Common myeloid progenitor, CD34-positive (primary cell): ENCODE measurements around the gene MRPL10.

Source experiments
- CTCF ChIA-PET: fragments of 350-600 bp; sonication (Branson Sonifier 250); formaldehyde crosslinking; loops from one replicate; lab custom pipeline; 2021; ENCODE audit warnings: antibody characterized with exemption; lab: Charles Lee
- POLR2A ChIA-PET: fragments of 350-600 bp; sonication (Branson Sonifier 250); formaldehyde crosslinking; loops from one replicate; lab custom pipeline; 2021; ENCODE audit warnings: antibody characterized with exemption; lab: Charles Lee
- DNase-seq, 3 donors: peaks; one replicate each; pipeline versions ENCODE4 v3.0.0 to v3.0.0-alpha.2; 2013
- H3K27ac ChIP-seq, 2 experiments: 1 replicate in 1 of 2; 2 replicates in 1 of 2; pipeline ENCODE4 v1.7.0; 2013; ENCODE audit warnings: inconsistent platforms in 2 of 2, low read length in 2 of 2, mild to moderate bottlenecking in 2 of 2, low read depth in 1 of 2, moderate library complexity in 1 of 2; ENCODE audit not compliant: severe bottlenecking in 2 of 2, insufficient read depth in 1 of 2, poor library complexity in 1 of 2
- H3K27me3 ChIP-seq, 5 experiments: replicated peaks in 2 of 5; 1 replicate in 3 of 5; 2 replicates in 2 of 5; pipeline versions ENCODE4 v1.6.1 to v1.7.0; 2013; ENCODE audit warnings: low read length in 4 of 5, mild to moderate bottlenecking in 2 of 5, moderate library complexity in 2 of 5, inconsistent platforms in 1 of 5; ENCODE audit not compliant: insufficient read depth in 5 of 5, control insufficient read depth in 4 of 5
- H3K36me3 ChIP-seq, 4 experiments: 1 replicate in 2 of 4; 2 replicates in 2 of 4; pipeline versions ENCODE4 v1.6.1 to v1.7.0; 2013; ENCODE audit warnings: low read length in 3 of 4, control low read depth in 1 of 4, mild to moderate bottlenecking in 1 of 4; ENCODE audit not compliant: control insufficient read depth in 4 of 4, insufficient read depth in 4 of 4
- H3K4me1 ChIP-seq, 4 experiments: 1 replicate in 3 of 4; 2 replicates in 1 of 4; pipeline versions ENCODE4 v1.6.1 to v1.7.1; 2013; ENCODE audit warnings: low read length in 3 of 4, mild to moderate bottlenecking in 3 of 4, control low read depth in 1 of 4, inconsistent platforms in 1 of 4, moderate library complexity in 1 of 4; ENCODE audit not compliant: control insufficient read depth in 4 of 4, insufficient read depth in 4 of 4; ENCODE audit errors: control extremely low read depth in 1 of 4
- H3K4me3 ChIP-seq, 7 experiments: 1 replicate in 4 of 7; 2 replicates in 3 of 7; pipeline versions ENCODE4 v1.5.1 to v1.7.0; 2013; ENCODE audit warnings: mild to moderate bottlenecking in 7 of 7, low read length in 6 of 7, moderate library complexity in 6 of 7, inconsistent platforms in 2 of 7, low read depth in 2 of 7, control low read depth in 1 of 7; ENCODE audit not compliant: insufficient read depth in 4 of 7, control insufficient read depth in 1 of 7; ENCODE audit errors: extremely low read depth in 1 of 7
- H3K9me3 ChIP-seq, 5 experiments: 1 replicate in 4 of 5; 2 replicates in 1 of 5; pipeline versions ENCODE4 v1.6.1 to v1.7.1; 2013; ENCODE audit warnings: low read length in 4 of 5, mild to moderate bottlenecking in 2 of 5, inconsistent platforms in 1 of 5, low read depth in 1 of 5, moderate library complexity in 1 of 5; ENCODE audit not compliant: control insufficient read depth in 4 of 5, insufficient read depth in 2 of 5; ENCODE audit errors: control extremely low read depth in 1 of 5
- WGBS: methylation state at CpG from one replicate; pipeline ENCODE4 v1.1.5; 2013; ENCODE audit not compliant: insufficient coverage; 5-methylcytosine and 5-hydroxymethylcytosine counted together

The MRPL10 gene

DNA sequence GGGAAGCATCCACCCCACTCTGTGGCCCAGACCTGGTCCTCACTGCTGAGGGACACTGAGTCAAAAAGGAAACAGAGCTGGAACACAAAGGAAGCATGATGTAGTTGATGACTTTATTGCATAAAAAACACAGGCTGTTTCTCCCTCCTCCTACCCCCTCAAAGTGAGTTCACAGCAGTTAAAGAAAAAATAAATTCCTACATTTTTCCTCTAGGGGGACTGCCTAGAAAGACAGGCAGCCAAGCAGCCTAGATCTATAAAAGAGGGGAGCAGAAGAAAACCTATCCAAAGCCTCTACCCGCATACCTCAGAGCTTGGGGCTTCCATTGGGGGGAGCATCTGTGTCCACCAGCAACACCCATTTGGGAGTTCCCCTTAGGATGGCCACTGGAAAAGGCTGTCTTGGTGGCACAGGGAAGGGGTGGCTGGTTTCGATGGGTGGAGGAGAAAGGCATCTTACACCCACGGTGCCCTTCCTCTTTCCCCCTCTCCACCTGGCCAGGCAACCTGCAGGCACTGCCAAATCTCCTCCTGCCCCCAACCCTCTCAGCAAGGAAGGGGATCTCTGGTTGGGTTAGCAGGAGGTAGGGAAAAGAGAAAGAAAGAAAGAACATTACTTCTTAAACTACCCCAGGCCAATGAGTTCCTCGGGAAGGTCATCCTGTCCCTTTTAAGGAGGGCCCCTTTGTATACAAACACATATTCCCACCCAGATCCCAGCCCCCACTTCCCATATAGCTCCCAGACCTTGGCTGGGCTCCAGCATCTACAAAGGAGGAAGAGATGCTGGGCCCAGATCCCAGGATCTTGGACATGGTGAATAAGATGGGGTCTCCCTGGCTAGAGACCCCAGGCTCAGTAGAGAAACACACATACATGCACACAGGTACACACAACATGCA lies 13.7 kb upstream of the MRPL10 start:
- Histone ChIP-seq H3K36me3 (no peaks in the 10 kb centered on the region), H3K27me3 (peaks cover 5 to 57% (median 28%) of the 10 kb centered on the region in 5 experiments), H3K4me1 (peaks cover 0 to 29% (median 27%) of the 10 kb centered on the region in 4 experiments), H3K9me3 (no peaks in the 10 kb centered on the region), H3K4me3 (no peak overlapping the region), H3K27ac (no peak overlapping the region)
- no CpG with 5 or more reads among the region's 4 CpGs for WGBS
- POLR2A ChIA-PET, result interaction anchor here (0.6 kb wide), 1 partner anchor 45 kb away, joined by 3 read pairs; no protein-coding TSS in a partner anchor
- DNase-seq, result peak in 2 of 3 donors; percentile 49 to 59
- CTCF ChIA-PET, result interaction anchor here (0.6 to 22.9 kb wide), 12 partner anchors 10 to 174 kb away, joined by 3 to 575 read pairs (median 4); partner anchors contain the start of genes OSBPL7 and SP2

DNA sequence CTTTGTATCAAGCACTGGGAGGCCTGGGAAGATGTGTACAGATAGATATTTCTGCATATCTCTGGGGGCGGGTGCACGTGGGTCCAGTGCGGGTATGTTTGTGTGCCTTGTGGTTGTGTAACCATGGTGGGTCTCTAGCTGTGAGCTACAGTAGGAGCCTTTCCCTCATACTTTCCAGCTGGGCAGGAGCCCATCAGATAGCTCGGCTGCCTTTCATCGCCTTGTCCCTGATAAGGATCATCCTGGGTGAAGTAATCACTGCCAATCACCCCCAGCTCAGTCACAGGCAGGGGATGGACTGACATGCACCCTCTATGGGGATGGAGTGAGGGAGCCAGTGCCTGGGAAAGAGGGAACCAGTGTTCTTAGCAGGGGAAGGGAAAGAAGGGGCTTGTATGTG lies 12.9 kb upstream of the MRPL10 start:
- WGBS, result 78% methylated on average over 4 of the region's 5 CpGs
- Histone ChIP-seq H3K27ac (no peak overlapping the region), H3K36me3 (peaks cover 0 to 3% (median under 1%) of the 10 kb centered on the region in 4 experiments), H3K27me3 (peaks cover 5 to 48% (median 25%) of the 10 kb centered on the region in 5 experiments), H3K4me3 (no peak overlapping the region), H3K9me3 (no peaks in the 10 kb centered on the region), H3K4me1 (peaks cover 0 to 34% (median 31%) of the 10 kb centered on the region in 4 experiments)
- no peak for DNase-seq
- POLR2A ChIA-PET, result no interaction called here
- CTCF ChIA-PET, result interaction anchor here (1.0 to 22.9 kb wide), 10 partner anchors 9 to 175 kb away, joined by 3 to 575 read pairs (median 4); partner anchors contain the start of gene SP2

DNA sequence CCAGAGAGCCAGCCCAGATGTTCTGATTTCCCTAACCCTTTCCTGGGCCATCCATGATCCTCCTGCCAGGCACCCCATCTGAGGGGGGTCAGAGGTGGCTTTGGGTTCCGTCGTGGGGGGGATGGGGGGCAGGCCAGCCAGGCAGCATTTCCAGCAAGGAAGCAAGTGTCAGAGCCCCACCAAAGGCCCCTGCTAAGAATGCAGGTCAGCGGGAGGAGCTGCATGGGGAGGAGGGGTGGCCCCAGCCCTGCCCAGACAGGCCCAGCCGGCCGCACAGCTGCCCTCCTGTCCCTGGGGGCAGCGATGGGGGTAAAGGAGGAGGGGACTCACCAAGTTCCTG lies 12.0 kb upstream of the MRPL10 start:
- CTCF ChIA-PET, result interaction anchor here (1.1 to 22.9 kb wide), 8 partner anchors 10 to 130 kb away, joined by 3 to 575 read pairs (median 4); partner anchors contain the start of gene SP2
- 57% methylated on average over 4 of the region's 6 CpGs for WGBS

DNA sequence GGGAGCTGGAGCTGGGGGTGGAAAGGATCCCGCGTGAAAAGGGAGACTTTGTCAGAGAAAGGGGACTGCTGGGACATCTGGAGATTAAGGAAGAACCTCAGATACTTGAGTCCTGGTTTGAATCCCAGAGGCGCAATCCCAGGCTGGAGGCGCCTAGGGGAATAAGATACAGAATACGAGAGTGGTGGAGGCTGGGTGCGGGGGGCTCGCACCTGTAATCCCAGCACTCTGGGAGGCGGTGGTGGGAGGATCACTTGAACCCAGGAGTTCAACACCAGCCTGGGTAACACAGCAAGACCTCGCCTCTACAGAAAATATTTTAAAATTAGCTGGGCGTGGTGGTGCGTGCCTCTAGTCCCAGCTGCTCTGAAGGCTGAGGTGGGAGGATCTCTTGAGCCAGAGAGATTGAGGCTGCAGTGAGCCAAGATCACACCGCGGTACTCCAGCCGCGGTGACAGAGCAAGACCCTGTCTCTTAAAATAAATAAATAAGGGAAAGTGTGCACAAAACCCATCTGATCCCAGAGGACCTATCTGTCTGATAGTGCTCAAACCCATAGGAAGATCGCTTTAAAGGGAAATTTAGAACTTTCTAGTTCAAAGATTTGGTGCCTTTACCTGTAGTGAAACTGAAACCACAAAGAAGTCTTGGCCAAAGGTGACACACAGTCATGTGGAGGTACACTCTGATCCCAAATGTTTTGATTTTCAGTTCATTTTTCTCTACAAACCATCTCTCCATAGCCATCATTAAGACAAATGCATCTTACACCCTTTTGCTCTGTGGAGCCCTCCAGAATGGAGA lies 10.3 kb upstream of the MRPL10 start:
- Histone ChIP-seq H3K9me3 (no peaks in the 10 kb centered on the region), H3K4me1 (peaks cover 0 to 25% (median 19%) of the 10 kb centered on the region in 4 experiments), H3K4me3 (peak overlapping the region in 3 of 7 experiments; percentile 90 to 98 (median 93)), H3K36me3 (peaks cover 0 to 25% (median 19%) of the 10 kb centered on the region in 4 experiments), H3K27ac (no peak overlapping the region), H3K27me3 (peaks cover 5 to 23% (median 13%) of the 10 kb centered on the region in 5 experiments)
- DNase-seq, result no peak
- POLR2A ChIA-PET, result interaction anchor here (1.0 to 1.2 kb wide), 2 partner anchors 10 to 54 kb away, joined by 4 to 9 read pairs; partner anchors contain the start of genes LRRC46, MRPL10 and SP2
- CTCF ChIA-PET, result interaction anchor here (0.8 to 22.9 kb wide), 16 partner anchors 9 to 177 kb away, joined by 3 to 575 read pairs (median 4); partner anchors contain the start of genes CDK5RAP3, LRRC46, MRPL10 and OSBPL7
- 70% methylated on average over 12 of the region's 16 CpGs for WGBS

More for the DNA sequence above, 12.0 kb upstream of the MRPL10 start:
- H3K9me3 ChIP-seq, result no peaks in the 10 kb centered on the region
- no peak overlapping the region for H3K27ac ChIP-seq
- no peak overlapping the region for H3K4me3 ChIP-seq
- no peak for DNase-seq
- H3K4me1 ChIP-seq, result peaks cover 0 to 34% (median 31%) of the 10 kb centered on the region in 4 experiments
- POLR2A ChIA-PET, result interaction anchor here (1.0 to 1.2 kb wide), 2 partner anchors 46 to 52 kb away, joined by 3 to 4 read pairs; partner anchors contain the start of gene SP2
- H3K27me3 ChIP-seq, result peaks cover 5 to 40% (median 20%) of the 10 kb centered on the region in 5 experiments
- H3K36me3 ChIP-seq, result peaks cover 0 to 12% (median 5%) of the 10 kb centered on the region in 4 experiments

DNA sequence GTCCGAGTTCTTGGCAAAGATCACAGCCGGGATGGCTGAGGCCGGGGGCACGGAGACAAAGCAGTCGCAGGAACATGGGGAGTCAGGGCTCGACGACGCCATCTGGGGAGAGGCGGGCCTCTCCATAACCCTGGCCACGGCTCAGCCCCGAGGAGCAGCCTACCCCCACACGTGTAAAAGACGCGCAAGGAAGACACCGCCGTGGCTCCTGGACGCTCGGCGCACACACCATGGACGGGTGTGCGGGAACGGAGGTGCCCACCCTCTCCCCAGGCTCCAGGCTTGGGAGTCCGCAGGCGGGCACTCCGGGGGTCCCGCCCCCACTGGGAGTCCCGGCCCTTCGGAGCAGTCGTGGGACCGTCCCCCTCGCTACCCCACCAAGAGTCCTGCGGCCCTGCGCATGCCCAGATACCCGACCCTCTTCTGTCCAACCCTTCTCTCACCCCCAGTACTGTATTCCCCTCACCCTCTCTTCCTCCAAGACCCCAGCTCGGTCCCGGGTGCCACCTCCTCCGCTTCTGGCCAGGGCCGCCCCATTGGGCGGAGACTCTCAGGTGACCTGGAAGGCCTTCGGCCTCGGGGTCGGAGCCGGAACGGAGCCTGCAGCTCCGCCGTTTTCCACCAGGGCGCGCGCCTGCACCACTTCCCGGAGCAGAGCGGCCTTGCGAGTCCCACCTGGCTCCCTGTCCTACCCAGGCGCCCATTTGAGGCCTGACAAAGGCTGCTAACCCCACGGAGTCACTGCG lies 9.6 kb upstream of the MRPL10 start, which contains the start of gene SCRN2:
TSS of gene SCRN2 (minus strand) at position 532 of the 746 bp plus-strand sequence. CDS start at position 102, 430 bp downstream.
- peaks cover 0 to 32% (median 22%) of the 10 kb centered on the region in 4 experiments for H3K36me3 ChIP-seq
- peak within 1 kb of the TSS; percentile 77 to 98 (median 91) for H3K4me3 ChIP-seq
- DNase-seq, result peak; percentile 83 to 85 (median 84)
- CTCF ChIA-PET, result interaction anchor here (0.7 to 22.9 kb wide), 16 partner anchors 9 to 178 kb away, joined by 3 to 575 read pairs (median 4); partner anchors contain the start of genes LRRC46, MRPL10, OSBPL7 and SP2
- peaks cover under 1 to 15% (median 6%) of the 10 kb centered on the region in 5 experiments for H3K27me3 ChIP-seq
- H3K9me3 ChIP-seq, result no peaks in the 10 kb centered on the region
- peaks cover 0 to 26% (median 17%) of the 10 kb centered on the region in 4 experiments for H3K4me1 ChIP-seq
- under 1% methylated on average over 52 of the region's 55 CpGs for WGBS
- POLR2A ChIA-PET, result interaction anchor here (1.0 to 1.2 kb wide), 2 partner anchors 10 to 55 kb away, joined by 4 to 9 read pairs; partner anchors contain the start of genes LRRC46, MRPL10 and SP2
- peak within 1 kb of the TSS in 1 of 2 experiments; percentile 75 for H3K27ac ChIP-seq
